Osteocyte (in vitro differentiated cells): ENCODE measurements around the gene PRR33. TPM values are rescaled to one million over a fixed set of nuclear protein-coding genes. Genes with fewer than 3 reads are reported as not detected.
A peak's percentile ranks its signal among the peaks of the same experiment; 100 is the strongest.

Experiments
- DNase-seq: peaks from one replicate; pipeline ENCODE4 v3.0.0; 2021; ENCODE audit warnings: mixed read lengths; ENCODE audit not compliant: unreplicated experiment; ENCODE audit errors: extremely low spot score
- H3K27ac Mint-ChIP-seq: one replicate; pipeline ENCODE4 v1.8.0; 2021; ENCODE audit warnings: mild to moderate bottlenecking, mixed read lengths; ENCODE audit not compliant: unreplicated experiment
- H3K27me3 Mint-ChIP-seq: one replicate; pipeline ENCODE4 v1.8.0; 2021; ENCODE audit warnings: mixed read lengths; ENCODE audit not compliant: unreplicated experiment
- H3K36me3 Mint-ChIP-seq: one replicate; pipeline ENCODE4 v1.8.0; 2021; ENCODE audit warnings: mixed read lengths; ENCODE audit not compliant: unreplicated experiment
- H3K4me1 Mint-ChIP-seq: one replicate; pipeline ENCODE4 v1.8.0; 2021; ENCODE audit warnings: mixed read lengths; ENCODE audit not compliant: unreplicated experiment
- H3K4me3 Mint-ChIP-seq: one replicate; pipeline ENCODE4 v1.8.0; 2021; ENCODE audit warnings: mild to moderate bottlenecking, moderate library complexity, mixed read lengths; ENCODE audit not compliant: unreplicated experiment
- H3K9me3 Mint-ChIP-seq: one replicate; pipeline ENCODE4 v1.8.0; 2021; ENCODE audit warnings: mixed read lengths; ENCODE audit not compliant: unreplicated experiment
- CTCF ChIP-seq: fragments of 200-600 bp; sonication (generic); IDR thresholded peaks from 2 replicates; pipeline ENCODE4 v1.5.0; 2021; ENCODE audit warnings: antibody characterized with exemption, mild to moderate bottlenecking, moderate library complexity
- total RNA-seq: library from RNA; stranded (reverse); gene quantifications from 2 replicates; pipeline ENCODE4 v1.2.1, GENCODE V29; 2021

Gene PRR33
- total RNA-seq, 1 donor from 2014 or later: not detected

- peak overlapping the region; percentile 50 for H3K27ac Mint-ChIP-seq
- no peak for TF ChIP-seq CTCF
- H3K9me3 Mint-ChIP-seq: no peaks in the 10 kb centered on the region
- H3K4me3 Mint-ChIP-seq: no peak overlapping the region
- H3K4me1 Mint-ChIP-seq: peaks cover 75% of the 10 kb centered on the region
- no peaks in the 10 kb centered on the region for H3K36me3 Mint-ChIP-seq
- DNase-seq: no peak
- no peaks in the 10 kb centered on the region for H3K27me3 Mint-ChIP-seq
These were observed 25.5 kb downstream of the PRR33 start for GRCh38 chr11:1866226-1866625.

- DNase-seq: no peak
- Mint-ChIP-seq H3K27ac (peak overlapping the region; percentile 99), H3K36me3 (no peaks in the 10 kb centered on the region), H3K4me3 (peak overlapping the region; percentile 51), H3K4me1 (peaks cover 64% of the 10 kb centered on the region), H3K27me3 (no peaks in the 10 kb centered on the region), H3K9me3 (no peaks in the 10 kb centered on the region)
- no peak for TF ChIP-seq CTCF
These were observed 26.6 kb downstream of the PRR33 start for GRCh38 chr11:1864831-1865665.

- Mint-ChIP-seq H3K36me3 (no peaks in the 10 kb centered on the region), H3K9me3 (no peaks in the 10 kb centered on the region), H3K4me3 (peak overlapping the region; percentile 63), H3K4me1 (peaks cover 57% of the 10 kb centered on the region), H3K27ac (peak overlapping the region; percentile 99), H3K27me3 (no peaks in the 10 kb centered on the region)
- DNase-seq: no peak
- TF ChIP-seq CTCF: no peak
These were observed 27.5 kb downstream of the PRR33 start for GRCh38 chr11:1864231-1864630.

- H3K36me3 Mint-ChIP-seq: no peaks in the 10 kb centered on the region
- no peak for TF ChIP-seq CTCF
- peak overlapping the region; percentile 99 for H3K27ac Mint-ChIP-seq
- DNase-seq: peak; percentile 98
- no peaks in the 10 kb centered on the region for H3K9me3 Mint-ChIP-seq
- no peaks in the 10 kb centered on the region for H3K27me3 Mint-ChIP-seq
- peaks cover 50% of the 10 kb centered on the region for H3K4me1 Mint-ChIP-seq
- peak overlapping the region; percentile 63 for H3K4me3 Mint-ChIP-seq
These were observed 28.1 kb downstream of the PRR33 start for GRCh38 chr11:1863352-1864216.
